ENCODE results near the gene PTDSS2. TPM values are rescaled to one million over a fixed set of nuclear protein-coding genes. Genes with fewer than 3 reads are reported as not detected.

Gene PTDSS2
- polyA plus RNA-seq, 3 donors = 9.3 to 18.3 (median 12.4) TPM

- Histone ChIP-seq H4K20me1 (ENCODE audit: insufficient read depth, low read length) (peaks cover 15% of the 10 kb centered on the region), H3K4me1 (ENCODE audit: control insufficient read depth in 1 of 2, insufficient read depth in 2 of 2, low read length in 2 of 2) (peaks cover 41 to 51% of the 10 kb centered on the region in 2 donors), H2AFZ (ENCODE audit: insufficient read depth, low read depth, low read length, poor library complexity, severe bottlenecking) (no peak overlapping the region), H3K4me2 (replicated peaks; ENCODE audit: extremely low read depth, low read length, poor library complexity, severe bottlenecking) (peak overlapping the region; percentile 96), H3K27me3 (ENCODE audit: control insufficient read depth in 2 of 2, insufficient read depth in 2 of 2, low read length in 2 of 2) (no peaks in the 10 kb centered on the region), H3K9me3 (replicated peaks in 1 of 2; ENCODE audit: control insufficient read depth in 1 of 2, insufficient read depth in 1 of 2, low read length in 2 of 2) (no peaks in the 10 kb centered on the region), H3K27ac (ENCODE audit: low read depth in 1 of 2, low read length in 2 of 2) (no peak overlapping the region), H3K36me3 (replicated peaks in 1 of 2; ENCODE audit: control insufficient read depth in 1 of 2, insufficient read depth in 2 of 2, low read length in 2 of 2) (peaks cover 0 to 2% of the 10 kb centered on the region in 2 donors), H3K79me2 (ENCODE audit: insufficient read depth, low read length) (peaks cover 38% of the 10 kb centered on the region), H3K9ac (ENCODE audit: insufficient read depth, low read length, poor library complexity, severe bottlenecking) (no peak overlapping the region), H3K4me3 (replicated peaks in 1 of 3; ENCODE audit: low read depth in 2 of 3, low read length in 3 of 3) (peak overlapping the region in 2 of 3 experiments; percentile 8 to 96)
- peaks cover 41% of the 10 kb centered on the region for H3K4me1 Mint-ChIP-seq
- 14% methylated on average over 13 of the region's 14 CpGs for WGBS (ENCODE audit: insufficient coverage)
- no peaks in the 10 kb centered on the region for H3K9me3 Mint-ChIP-seq
- no peak for DNase-seq
- H3K27ac Mint-ChIP-seq = peak overlapping the region in 1 of 7 donors; percentile 83
- peaks cover 0 to 6% (median 6%) of the 10 kb centered on the region in 3 donors for H3K27me3 Mint-ChIP-seq (ENCODE audit: low read depth in 3 of 3)
- peak overlapping the region; percentile 60 to 84 for H3K4me3 Mint-ChIP-seq
- intact Hi-C loops (cut with micrococcal nuclease) = loop anchor here in 1 of 2 donors (5.0 kb wide), 1 partner anchor 34 kb away; no protein-coding TSS in a partner anchor
- TF ChIP-seq, protein P1, sequence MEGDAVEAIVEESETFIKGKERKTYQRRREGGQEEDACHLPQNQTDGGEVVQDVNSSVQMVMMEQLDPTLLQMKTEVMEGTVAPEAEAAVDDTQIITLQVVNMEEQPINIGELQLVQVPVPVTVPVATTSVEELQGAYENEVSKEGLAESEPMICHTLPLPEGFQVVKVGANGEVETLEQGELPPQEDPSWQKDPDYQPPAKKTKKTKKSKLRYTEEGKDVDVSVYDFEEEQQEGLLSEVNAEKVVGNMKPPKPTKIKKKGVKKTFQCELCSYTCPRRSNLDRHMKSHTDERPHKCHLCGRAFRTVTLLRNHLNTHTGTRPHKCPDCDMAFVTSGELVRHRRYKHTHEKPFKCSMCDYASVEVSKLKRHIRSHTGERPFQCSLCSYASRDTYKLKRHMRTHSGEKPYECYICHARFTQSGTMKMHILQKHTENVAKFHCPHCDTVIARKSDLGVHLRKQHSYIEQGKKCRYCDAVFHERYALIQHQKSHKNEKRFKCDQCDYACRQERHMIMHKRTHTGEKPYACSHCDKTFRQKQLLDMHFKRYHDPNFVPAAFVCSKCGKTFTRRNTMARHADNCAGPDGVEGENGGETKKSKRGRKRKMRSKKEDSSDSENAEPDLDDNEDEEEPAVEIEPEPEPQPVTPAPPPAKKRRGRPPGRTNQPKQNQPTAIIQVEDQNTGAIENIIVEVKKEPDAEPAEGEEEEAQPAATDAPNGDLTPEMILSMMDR (IDR thresholded peaks at IDR 0.05) = no peak
- no peaks in the 10 kb centered on the region for H3K36me3 Mint-ChIP-seq
These were observed 36.7 kb upstream of the PTDSS2 start for GRCh38 chr11:413120-414081.

- Histone ChIP-seq H2AFZ (ENCODE audit: insufficient read depth, low read depth, low read length, poor library complexity, severe bottlenecking) (peak overlapping the region; percentile 80), H3K27ac (ENCODE audit: low read depth in 1 of 2, low read length in 2 of 2) (peak overlapping the region; percentile 56 to 90), H3K9ac (ENCODE audit: insufficient read depth, low read length, poor library complexity, severe bottlenecking) (peak overlapping the region; percentile 77), H3K4me2 (replicated peaks; ENCODE audit: extremely low read depth, low read length, poor library complexity, severe bottlenecking) (peak overlapping the region; percentile 96), H3K4me3 (replicated peaks in 1 of 3; ENCODE audit: low read depth in 2 of 3, low read length in 3 of 3) (peak overlapping the region; percentile 41 to 96 (median 79)), H4K20me1 (ENCODE audit: insufficient read depth, low read length) (peaks cover 15% of the 10 kb centered on the region), H3K36me3 (replicated peaks in 1 of 2; ENCODE audit: control insufficient read depth in 1 of 2, insufficient read depth in 2 of 2, low read length in 2 of 2) (no peaks in the 10 kb centered on the region), H3K9me3 (replicated peaks in 1 of 2; ENCODE audit: control insufficient read depth in 1 of 2, insufficient read depth in 1 of 2, low read length in 2 of 2) (no peaks in the 10 kb centered on the region), H3K79me2 (ENCODE audit: insufficient read depth, low read length) (peaks cover 38% of the 10 kb centered on the region), H3K4me1 (ENCODE audit: control insufficient read depth in 1 of 2, insufficient read depth in 2 of 2, low read length in 2 of 2) (peaks cover 41 to 54% of the 10 kb centered on the region in 2 donors), H3K27me3 (ENCODE audit: control insufficient read depth in 2 of 2, insufficient read depth in 2 of 2, low read length in 2 of 2) (no peaks in the 10 kb centered on the region)
- H3K9me3 Mint-ChIP-seq = no peaks in the 10 kb centered on the region
- H3K27ac Mint-ChIP-seq = peak overlapping the region; percentile 86 to 93 (median 90)
- no peaks in the 10 kb centered on the region for H3K36me3 Mint-ChIP-seq
- TF ChIP-seq, protein P1 (IDR thresholded peaks at IDR 0.05) = no peak
- H3K27me3 Mint-ChIP-seq (ENCODE audit: low read depth in 3 of 3) = peaks cover 0 to 8% (median 6%) of the 10 kb centered on the region in 3 donors
- intact Hi-C loops (cut with micrococcal nuclease) = loop anchor here in 1 of 2 donors (5.0 kb wide), 1 partner anchor 33 kb away; no protein-coding TSS in a partner anchor
- peak overlapping the region; percentile 89 to 97 for H3K4me3 Mint-ChIP-seq
- DNase-seq = no peak
- H3K4me1 Mint-ChIP-seq = peaks cover 45% of the 10 kb centered on the region
- 2% methylated on average over 9 of the region's 9 CpGs for WGBS (ENCODE audit: insufficient coverage)
These were observed 35.7 kb upstream of the PTDSS2 start for GRCh38 chr11:414318-414857.

All from CD14-positive monocyte (primary cell).